ENCODE measurements around the gene IL11.

DNA sequence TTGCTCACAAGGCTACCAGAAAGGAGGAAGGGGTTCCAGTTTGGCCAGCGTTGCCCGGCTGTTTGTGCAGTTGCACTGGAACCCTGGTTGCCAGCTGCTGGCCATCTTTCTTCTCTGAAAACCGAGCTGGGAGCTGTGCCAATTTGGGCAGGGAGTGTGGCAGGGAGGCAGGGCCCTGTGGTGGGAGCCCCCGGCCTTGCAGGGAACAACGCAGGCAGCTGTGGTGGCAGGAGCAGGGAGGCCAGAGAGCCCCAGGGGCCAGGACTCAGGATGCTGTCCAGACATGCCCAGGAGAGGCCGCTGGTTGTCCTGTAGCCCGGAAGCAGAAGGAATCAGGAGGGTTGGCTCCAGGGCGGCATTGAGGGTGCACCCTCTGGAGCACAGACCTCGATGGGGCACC lies 25.8 kb downstream of the IL11 start:
- TF ChIP-seq, protein P1, sequence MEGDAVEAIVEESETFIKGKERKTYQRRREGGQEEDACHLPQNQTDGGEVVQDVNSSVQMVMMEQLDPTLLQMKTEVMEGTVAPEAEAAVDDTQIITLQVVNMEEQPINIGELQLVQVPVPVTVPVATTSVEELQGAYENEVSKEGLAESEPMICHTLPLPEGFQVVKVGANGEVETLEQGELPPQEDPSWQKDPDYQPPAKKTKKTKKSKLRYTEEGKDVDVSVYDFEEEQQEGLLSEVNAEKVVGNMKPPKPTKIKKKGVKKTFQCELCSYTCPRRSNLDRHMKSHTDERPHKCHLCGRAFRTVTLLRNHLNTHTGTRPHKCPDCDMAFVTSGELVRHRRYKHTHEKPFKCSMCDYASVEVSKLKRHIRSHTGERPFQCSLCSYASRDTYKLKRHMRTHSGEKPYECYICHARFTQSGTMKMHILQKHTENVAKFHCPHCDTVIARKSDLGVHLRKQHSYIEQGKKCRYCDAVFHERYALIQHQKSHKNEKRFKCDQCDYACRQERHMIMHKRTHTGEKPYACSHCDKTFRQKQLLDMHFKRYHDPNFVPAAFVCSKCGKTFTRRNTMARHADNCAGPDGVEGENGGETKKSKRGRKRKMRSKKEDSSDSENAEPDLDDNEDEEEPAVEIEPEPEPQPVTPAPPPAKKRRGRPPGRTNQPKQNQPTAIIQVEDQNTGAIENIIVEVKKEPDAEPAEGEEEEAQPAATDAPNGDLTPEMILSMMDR (IDR thresholded peaks at IDR 0.05): no peak
- TF ChIP-seq POLR2A (IDR thresholded peaks at IDR 0.05): no peak
